ENCODE measurements around the gene SLC2A4.
"Not testable (repeated sequence)": the region's sequence is repeated elsewhere in the genome, so short reads cannot be mapped to it uniquely, and the experiment has no call there.

Gene SLC2A4

GRCh38 chr17:7281074-7281952, at the start of gene SLC2A4:
SLC2A4 (plus strand) TSS chr17:7281718; CDS start chr17:7281935, 217 bp downstream.
- peak; percentile 88 to 90 for DNase-seq

- no peak for DNase-seq
Observed at GRCh38 chr17:7232114-7232513, 49.4 kb upstream of the SLC2A4 start.

GRCh38 chr17:7233701-7234082, 47.8 kb upstream of the SLC2A4 start:
- DNase-seq = no peak

GRCh38 chr17:7234083-7234951, 47.2 kb upstream of the SLC2A4 start, which contains the start of gene DVL2:
DVL2 (minus strand) TSS chr17:7234517; CDS start chr17:7234262, 255 bp downstream.
- peak; percentile 94 to 96 for DNase-seq

DNA sequence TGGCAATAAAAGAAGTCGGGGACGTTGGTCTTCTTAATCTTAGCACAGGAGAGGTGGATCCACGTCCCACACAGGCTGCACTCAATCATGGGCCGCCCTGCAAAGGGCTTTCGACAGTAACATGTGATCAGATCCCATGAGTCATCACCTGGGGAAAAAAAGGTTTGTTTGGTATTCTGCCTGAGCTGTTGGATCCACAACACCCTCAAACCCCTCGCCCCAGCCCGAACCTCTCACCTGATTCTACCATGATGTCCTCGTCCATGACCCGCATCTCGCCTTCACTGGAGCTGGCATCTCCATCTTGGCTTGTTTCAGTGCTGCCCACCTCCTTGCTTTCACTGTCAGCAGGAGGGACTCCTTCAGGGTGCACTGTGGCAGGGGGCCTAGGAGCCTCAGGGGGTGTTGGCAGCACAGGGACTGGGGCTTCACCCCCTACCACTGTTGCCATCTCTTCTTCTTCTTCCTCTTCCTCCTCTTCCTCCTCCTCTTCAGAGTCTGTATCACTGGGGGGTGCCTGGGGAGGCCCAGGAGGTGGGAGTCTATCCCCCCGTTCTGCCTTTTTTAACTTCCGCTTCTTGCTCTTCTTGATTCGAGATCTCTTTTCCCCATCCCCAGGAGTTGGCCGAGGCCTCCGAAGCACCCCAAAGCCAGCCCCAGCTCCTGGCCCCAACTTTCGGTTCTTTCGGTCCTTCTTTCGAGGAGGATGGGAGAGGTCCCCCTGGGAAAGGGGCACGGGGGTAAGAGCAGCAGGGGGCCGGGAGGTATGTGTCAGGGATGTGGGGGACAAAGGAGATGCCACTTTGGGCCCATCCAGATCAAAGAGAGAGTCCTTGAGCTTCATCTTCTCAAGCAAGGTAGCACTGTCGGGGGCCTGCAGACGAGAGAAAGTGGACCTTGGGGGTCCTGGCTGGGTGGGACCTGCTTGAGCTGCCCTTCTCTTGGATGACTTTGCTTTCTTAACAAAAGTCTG, 45.5 kb upstream of the SLC2A4 start:
- no peak for DNase-seq

DNA sequence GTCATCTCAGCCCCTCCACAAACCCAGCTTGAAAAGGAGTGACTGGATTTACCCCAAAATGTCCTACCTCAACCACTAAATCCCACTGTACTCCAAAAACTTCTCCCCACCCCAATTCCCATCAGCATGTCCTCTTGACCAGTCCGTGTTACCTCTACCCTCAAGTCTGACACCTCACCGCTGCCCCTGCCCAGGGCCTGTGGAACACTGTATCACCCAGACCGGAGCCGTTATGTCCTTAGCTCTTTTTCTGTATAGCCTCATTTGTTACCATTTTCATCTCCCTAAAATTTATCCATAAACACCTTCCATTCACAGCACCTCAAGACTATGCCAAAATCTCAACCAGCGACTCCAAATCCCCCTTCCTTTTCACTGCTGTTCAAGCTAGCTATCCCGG, 44.7 kb upstream of the SLC2A4 start:
- no peak for DNase-seq

GRCh38 chr17:7237266-7237760, 44.2 kb upstream of the SLC2A4 start:
- DNase-seq = no peak

DNA sequence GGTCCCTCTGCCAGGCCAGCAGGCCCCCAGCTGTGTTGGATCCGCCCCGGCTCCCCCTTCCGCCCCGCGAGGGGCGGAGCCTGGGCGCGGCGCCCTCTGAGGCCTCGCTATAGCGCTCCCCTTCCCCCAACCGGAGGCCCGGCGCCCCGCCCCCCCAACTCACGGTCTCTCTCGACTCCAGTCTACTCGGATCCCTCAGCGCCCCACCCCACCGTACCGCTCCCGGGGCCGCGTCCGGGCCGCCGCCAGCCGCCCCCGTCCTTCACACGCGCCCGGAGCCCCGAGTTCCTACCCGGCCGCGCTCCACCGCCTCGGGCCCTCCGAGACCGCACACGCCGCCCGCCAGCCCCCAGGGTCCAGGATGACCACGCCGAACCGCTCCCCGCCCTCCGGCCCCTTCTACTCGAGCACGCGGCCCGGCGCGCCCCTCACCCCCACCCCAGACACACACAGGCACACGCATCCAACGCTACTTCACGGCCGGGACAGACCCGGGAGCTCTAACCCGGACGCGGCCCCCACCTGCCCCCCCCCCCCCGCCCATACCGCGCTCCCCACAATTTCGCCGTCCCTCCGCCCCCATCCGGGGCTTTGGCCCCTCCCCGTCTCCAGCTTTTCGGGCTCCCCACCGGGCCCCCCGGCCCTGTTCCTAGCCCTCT, 43.6 kb upstream of the SLC2A4 start:
- peak; percentile 83 to 88 for DNase-seq

DNA sequence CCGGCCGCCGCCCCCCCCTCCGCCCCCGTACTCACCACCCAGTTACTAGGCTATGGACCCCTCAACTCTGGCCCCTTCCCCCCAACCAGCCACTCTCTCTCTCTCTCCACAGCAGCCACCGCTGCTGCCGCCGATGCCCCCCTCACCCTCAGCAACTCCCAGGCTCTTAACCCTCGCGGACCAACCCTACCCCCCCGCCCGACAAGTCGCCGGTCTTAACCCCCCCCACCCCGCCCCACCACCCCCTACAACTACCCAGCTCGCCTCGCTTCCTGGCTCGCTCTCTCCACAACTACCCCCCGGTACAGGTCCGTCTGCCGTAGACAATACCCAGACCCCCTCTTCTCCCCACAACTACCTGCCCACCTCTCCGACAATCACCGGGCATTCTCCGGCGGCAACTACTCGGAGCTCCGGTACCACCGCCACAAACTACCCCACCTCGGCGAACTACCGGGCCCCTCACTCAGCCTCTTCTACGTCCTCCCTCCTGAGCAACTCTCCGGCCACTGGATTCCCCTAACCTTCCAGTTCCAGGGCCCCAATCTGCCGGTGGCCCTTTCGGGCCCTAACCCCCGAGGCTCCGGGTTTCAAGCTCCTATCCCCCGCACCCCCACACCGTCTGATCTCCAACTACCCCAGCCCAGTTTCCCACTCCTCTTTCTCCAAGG, 43.0 kb upstream of the SLC2A4 start:
- peak; percentile 45 to 53 for DNase-seq

GRCh38 chr17:7239091-7240027, 42.2 kb upstream of the SLC2A4 start, which contains the start of gene PHF23:
PHF23 (minus strand) TSS chr17:7239457; CDS start chr17:7239279, 178 bp downstream.
- DNase-seq = peak; percentile 99

- no peak for DNase-seq
Observed at GRCh38 chr17:7240375-7240774, 41.1 kb upstream of the SLC2A4 start.

GRCh38 chr17:7241090-7241733, 40.3 kb upstream of the SLC2A4 start:
- no peak for DNase-seq

GRCh38 chr17:7241783-7242716, 39.5 kb upstream of the SLC2A4 start, which contains the start of gene GABARAP:
GABARAP (minus strand) TSS chr17:7242449; CDS start chr17:7242330, 119 bp downstream.
- peak; percentile 89 to 94 for DNase-seq

GRCh38 chr17:7242717-7243452, 38.6 kb upstream of the SLC2A4 start:
- DNase-seq = peak; percentile 92 to 95

- no peak for DNase-seq
Observed at GRCh38 chr17:7243453-7243729, 38.1 kb upstream of the SLC2A4 start.

GRCh38 chr17:7243838-7244237, 37.7 kb upstream of the SLC2A4 start:
- not testable (repeated sequence) for DNase-seq

- no peak for DNase-seq
Observed at GRCh38 chr17:7246779-7247178, 34.7 kb upstream of the SLC2A4 start.
